ENCODE data around the gene CBLN3. TPM values are rescaled to one million over a fixed set of nuclear protein-coding genes. Genes with fewer than 3 reads are reported as not detected.

CBLN3 gene
- total RNA-seq, 1 experiment from 2014 or later = 1.9 TPM

- DNase-seq (ENCODE audit: low read depth) = no peak
Observed at GRCh38 chr14:24382064-24382371, 47.5 kb downstream of the CBLN3 start.

DNA sequence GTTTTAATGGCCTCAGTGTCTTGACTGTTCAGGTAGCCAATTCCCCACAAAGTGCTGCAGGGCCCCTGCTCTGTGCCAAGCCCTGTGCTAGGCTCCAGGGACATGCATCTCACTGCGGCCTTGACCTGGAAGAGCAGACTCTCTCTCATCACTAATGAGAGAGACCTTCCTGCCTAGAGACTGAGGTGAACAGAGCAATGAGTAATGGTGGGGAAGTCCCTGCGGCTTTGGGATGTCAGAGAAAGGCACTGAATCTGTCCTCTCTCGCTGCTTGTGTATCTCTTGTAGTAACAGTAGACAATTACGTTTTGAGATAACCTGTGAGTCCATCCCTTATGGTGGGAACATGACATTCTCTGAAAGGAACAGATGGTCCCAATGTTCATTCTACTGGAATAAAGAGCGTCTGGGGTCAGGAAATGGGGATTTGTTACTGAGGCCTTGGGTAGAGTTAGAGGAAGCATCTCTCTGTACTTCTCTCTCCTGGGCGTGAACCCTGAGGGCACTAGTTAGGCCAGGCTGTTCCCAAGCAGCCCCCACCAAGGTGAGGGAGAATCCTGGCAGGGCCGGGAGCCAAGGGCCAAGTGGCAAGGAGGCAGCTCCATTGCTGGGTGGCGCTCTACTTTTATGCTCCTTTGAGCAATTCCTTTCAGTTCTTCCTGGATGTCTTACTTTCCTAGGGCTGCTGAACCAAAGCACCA, 48.0 kb downstream of the CBLN3 start:
- no peak for DNase-seq (ENCODE audit: low read depth)

DNA sequence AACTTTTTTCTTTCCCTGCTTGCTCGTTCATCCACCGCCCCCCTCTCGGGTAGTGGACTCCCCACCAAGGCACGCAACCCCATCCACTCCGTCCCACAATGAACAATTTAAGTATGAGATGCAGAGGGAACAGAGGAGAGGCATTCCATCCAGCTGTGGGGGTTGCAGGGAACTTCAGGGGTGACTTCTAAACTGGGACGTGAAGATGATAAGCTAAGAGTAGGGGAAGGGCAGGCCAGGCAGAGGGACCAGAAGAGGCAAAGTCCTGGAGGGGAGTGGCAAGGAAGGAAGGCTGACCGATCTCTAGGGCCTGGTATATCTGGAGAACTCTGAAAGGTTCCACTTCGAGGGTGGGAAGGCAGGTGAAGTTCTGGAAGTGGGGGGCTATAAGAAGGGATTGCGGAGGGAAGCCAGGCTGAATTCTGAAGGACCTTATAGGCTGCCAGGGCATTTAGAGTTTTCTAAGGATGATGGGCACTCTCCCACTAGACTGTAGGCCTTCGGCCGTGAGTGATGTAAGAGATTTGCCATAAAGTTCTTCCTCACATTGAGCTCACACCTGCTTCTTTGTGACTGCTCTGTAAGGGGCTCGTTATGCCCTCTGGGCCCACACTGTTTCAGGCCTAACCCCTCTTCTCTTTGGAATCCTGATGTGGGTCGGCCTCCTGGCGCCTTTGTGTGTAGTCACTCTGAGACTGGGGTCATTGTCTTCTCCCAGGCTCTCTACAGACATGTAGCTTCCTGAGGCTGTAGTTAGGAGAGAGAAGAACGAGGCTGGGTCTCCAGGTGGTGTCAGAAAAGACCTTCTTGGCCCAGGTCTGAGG, 49.3 kb downstream of the CBLN3 start:
- no peak for DNase-seq (ENCODE audit: low read depth)

DNA sequence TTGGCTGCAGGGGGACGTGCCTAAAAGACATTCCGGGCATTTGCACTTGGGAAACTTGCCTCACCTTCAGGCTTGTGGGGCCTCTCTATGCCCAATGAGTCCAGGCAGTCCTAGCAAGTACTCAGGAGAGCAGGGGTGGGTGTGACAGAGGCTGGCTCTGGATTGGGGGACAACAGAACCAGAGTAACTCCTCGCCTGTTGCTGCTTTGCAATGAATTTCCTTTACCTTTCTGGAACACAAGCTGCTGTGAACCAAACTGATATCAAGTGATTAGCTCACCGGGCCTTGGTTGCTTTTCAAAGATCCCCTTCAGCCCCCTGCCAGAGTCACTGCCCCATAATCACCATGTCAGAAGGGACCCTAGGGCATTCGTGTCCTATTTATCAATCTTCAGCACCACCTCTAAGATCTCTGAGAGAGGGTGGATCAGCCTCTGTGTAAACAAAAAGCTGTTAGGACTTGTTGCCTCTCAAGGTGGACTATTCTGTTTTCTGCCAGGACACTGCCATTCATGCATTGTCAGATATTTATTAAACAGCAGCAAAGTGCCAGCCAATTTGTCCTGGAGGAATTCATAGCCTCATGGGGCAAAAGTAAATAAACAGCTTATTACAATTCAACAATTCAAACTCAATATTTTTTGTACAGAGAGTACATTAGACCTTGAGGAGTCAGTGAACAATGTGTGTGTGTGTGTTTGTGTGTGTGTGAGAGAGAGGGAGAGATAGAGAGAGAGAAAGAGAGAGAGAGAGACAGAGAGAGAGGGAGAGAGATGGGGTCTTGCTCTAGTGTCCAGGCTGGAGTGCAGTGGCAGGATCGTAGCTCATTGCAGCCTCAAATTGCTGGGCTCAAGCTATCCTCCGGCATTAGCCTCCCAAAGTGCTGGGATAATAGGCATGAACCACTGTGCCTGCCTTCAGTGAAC, 50.2 kb downstream of the CBLN3 start:
- no peak for DNase-seq (ENCODE audit: low read depth)

DNA sequence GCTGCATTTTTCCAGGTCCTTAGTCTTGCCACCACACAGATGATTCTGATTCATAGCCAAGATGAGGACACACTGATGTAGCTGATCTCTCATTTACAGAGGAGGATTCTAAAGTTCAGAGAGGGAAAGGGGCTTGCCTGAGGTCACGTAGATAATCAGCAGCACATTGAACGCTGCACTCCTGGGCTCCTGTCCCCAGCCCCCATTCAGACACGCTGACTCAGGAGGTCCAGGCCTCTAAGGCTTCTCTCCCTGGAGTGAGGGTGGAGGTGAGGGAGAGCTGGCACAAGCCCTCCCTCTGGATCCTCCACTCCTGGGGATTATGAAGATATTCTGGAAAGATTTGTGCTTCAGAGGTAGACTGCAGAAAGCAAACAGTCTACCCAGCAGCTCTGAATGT, 51.1 kb downstream of the CBLN3 start:
- DNase-seq (ENCODE audit: low read depth) = no peak

DNA sequence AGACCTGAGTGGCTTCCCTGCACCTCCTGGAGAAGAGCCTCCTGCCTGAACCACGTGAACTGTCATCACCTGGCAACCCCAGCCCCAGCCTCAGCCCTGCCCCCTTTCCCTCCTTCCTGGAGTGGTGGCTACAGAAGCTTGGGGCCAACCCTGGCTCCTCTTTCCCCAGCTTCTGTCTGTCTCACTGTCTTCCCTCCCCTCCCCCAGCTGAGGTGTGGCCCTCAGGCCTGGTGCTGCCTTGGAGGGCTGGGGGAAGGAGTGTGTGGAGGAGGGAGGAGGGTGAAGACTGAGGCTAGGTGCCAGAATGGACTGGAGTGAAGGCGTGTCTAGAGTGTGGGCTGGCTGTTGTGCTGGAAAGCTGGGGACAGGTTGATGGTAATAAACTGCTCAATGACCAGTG, 51.8 kb downstream of the CBLN3 start:
- DNase-seq (ENCODE audit: low read depth) = no peak

GRCh38 chr14:24377126-24377525, 52.3 kb downstream of the CBLN3 start:
- no peak for DNase-seq (ENCODE audit: low read depth)

Other genes with a start within 250 kb of the CBLN3 start
- 75.0 and 87.9 TPM in 2 replicates for gene IPO4, start 240.9 kb downstream of the CBLN3 start, total RNA-seq (2014; rRNA removed)
- gene TM9SF1, start 234.2 kb downstream of the CBLN3 start, total RNA-seq (2014; rRNA removed) = 84.2 and 85.8 TPM in 2 replicates
- not detected in 2 replicates for gene TSSK4, start 224.0 kb downstream of the CBLN3 start, total RNA-seq (2014; rRNA removed)
- gene CHMP4A, start 216.2 kb downstream of the CBLN3 start, total RNA-seq (2014; rRNA removed) = 48.6 and 54.1 TPM in 2 replicates
- gene MDP1, start 213.6 kb downstream of the CBLN3 start, total RNA-seq (2014; rRNA removed) = 16.6 and 18.5 TPM in 2 replicates
- gene NEDD8, start 197.3 kb downstream of the CBLN3 start, total RNA-seq (2014; rRNA removed) = 260 and 318 TPM in 2 replicates
- gene GMPR2, start 196.7 kb downstream of the CBLN3 start, total RNA-seq (2014; rRNA removed) = 83.1 and 87.8 TPM in 2 replicates
- gene TINF2, start 187.0 kb downstream of the CBLN3 start, total RNA-seq (2014; rRNA removed) = 55.9 and 56.6 TPM in 2 replicates
- gene TGM1, start 166.5 kb downstream of the CBLN3 start, total RNA-seq (2014; rRNA removed) = 0.38 and 2.5 TPM in 2 replicates
- 29.0 and 29.4 TPM in 2 replicates for gene RABGGTA, start 158.1 kb downstream of the CBLN3 start, total RNA-seq (2014; rRNA removed)
- gene DHRS1, start 129.9 kb downstream of the CBLN3 start, total RNA-seq (2014; rRNA removed) = 14.4 and 16.1 TPM in 2 replicates
- gene NOP9, start 129.8 kb downstream of the CBLN3 start, total RNA-seq (2014; rRNA removed) = 23.0 and 23.7 TPM in 2 replicates
- 0.34 TPM in 1 of 2 replicates, not detected in the other for gene CIDEB, start 121.7 kb downstream of the CBLN3 start, total RNA-seq (2014; rRNA removed)
- 2.4 and 2.5 TPM in 2 replicates for gene LTB4R2, start 119.5 kb downstream of the CBLN3 start, total RNA-seq (2014; rRNA removed)
- 0.90 and 1.7 TPM in 2 replicates for gene LTB4R, start 118.2 kb downstream of the CBLN3 start, total RNA-seq (2014; rRNA removed)
- under 0.01 TPM in 1 of 2 replicates, not detected in the other for gene ADCY4, start 94.6 kb downstream of the CBLN3 start, total RNA-seq (2014; rRNA removed)
- not detected in 2 replicates for gene RIPK3, start 89.7 kb downstream of the CBLN3 start, total RNA-seq (2014; rRNA removed)
- 17.1 and 21.6 TPM in 2 replicates for gene NFATC4, start 61.5 kb downstream of the CBLN3 start, total RNA-seq (2014; rRNA removed)
- gene NYNRIN, start 30.7 kb downstream of the CBLN3 start, total RNA-seq (2014; rRNA removed) = 0.06 TPM in 2 replicates
- 27.0 and 29.7 TPM in 2 replicates for gene KHNYN, start 286 bp upstream of the CBLN3 start, total RNA-seq (2014; rRNA removed)
- 22.3 and 26.6 TPM in 2 replicates for gene SDR39U1, start 13.1 kb upstream of the CBLN3 start, total RNA-seq (2014; rRNA removed)
- gene CMA1, start 78.6 kb upstream of the CBLN3 start, total RNA-seq (2014; rRNA removed) = not detected in 2 replicates
- not detected in 2 replicates for gene CTSG, start 146.6 kb upstream of the CBLN3 start, total RNA-seq (2014; rRNA removed)
- not detected in 2 replicates for gene GZMH, start 180.0 kb upstream of the CBLN3 start, total RNA-seq (2014; rRNA removed)
- gene GZMB, start 204.5 kb upstream of the CBLN3 start, total RNA-seq (2014; rRNA removed) = not detected in 2 replicates